OCI-LY1 (cell line): ENCODE results near the gene DIAPH1.

Experiments used
- H2AFZ ChIP-seq: fragments of 200-600 bp; sonication (generic), shearing (Covaris generic); 2 replicates; pipeline ENCODE4 v1.6.0; 2014; ENCODE audit warnings: antibody characterized with exemption, mild to moderate bottlenecking, low read length
- H3F3A ChIP-seq: fragments of 200-600 bp; sonication (generic), shearing (Covaris generic); 2 replicates; pipeline ENCODE4 v1.6.0; 2014; ENCODE audit warnings: mild to moderate bottlenecking, antibody characterized with exemption, low read length, moderate library complexity; ENCODE audit not compliant: insufficient read depth
- H3K27ac ChIP-seq: fragments of 200-600 bp; sonication (generic); 2 replicates; pipeline ENCODE4 v1.5.1; 2014; ENCODE audit warnings: low read length, mixed run types, mild to moderate bottlenecking, low read depth; ENCODE audit not compliant: poor library complexity, severe bottlenecking
- H3K27me3 ChIP-seq: fragments of 200-600 bp; sonication (generic); 2 replicates; pipeline ENCODE4 v1.6.0; 2014; ENCODE audit warnings: antibody characterized with exemption, mild to moderate bottlenecking, low read length, moderate library complexity; ENCODE audit not compliant: insufficient read depth
- H3K36me3 ChIP-seq: fragments of 200-600 bp; sonication (generic); 2 replicates; pipeline ENCODE4 v1.6.1; 2014; ENCODE audit warnings: mild to moderate bottlenecking, antibody characterized with exemption, low read length, moderate library complexity, mixed read lengths; ENCODE audit not compliant: insufficient read depth
- H3K4me1 ChIP-seq: fragments of 200-600 bp; sonication (generic); 2 replicates; pipeline ENCODE4 v1.5.1; 2014; ENCODE audit warnings: mild to moderate bottlenecking, low read length, moderate library complexity; ENCODE audit not compliant: insufficient read depth, severe bottlenecking
- H3K4me2 ChIP-seq: fragments of 200-600 bp; sonication (generic), shearing (Covaris generic); 2 replicates; pipeline ENCODE4 v1.6.1; 2014; ENCODE audit warnings: low read length
- H3K4me3 ChIP-seq: fragments of 200-600 bp; sonication (generic); 2 replicates; pipeline ENCODE4 v1.5.1; 2014; ENCODE audit warnings: low read length, low read depth, mild to moderate bottlenecking, mixed read lengths; ENCODE audit not compliant: poor library complexity, severe bottlenecking
- H3K79me2 ChIP-seq: fragments of 200-600 bp; shearing (Covaris generic); 2 replicates; pipeline ENCODE4 v1.6.1; 2016; ENCODE audit warnings: mixed run types, low read length, mixed read lengths; ENCODE audit not compliant: insufficient read depth
- H3K9ac ChIP-seq: fragments of 200-600 bp; sonication (generic), shearing (Covaris generic); 2 replicates; pipeline ENCODE4 v1.6.1; 2014; ENCODE audit warnings: mild to moderate bottlenecking, low read length, mixed read lengths
- H3K9me2 ChIP-seq: fragments of 200-600 bp; sonication (generic), shearing (Covaris generic); 2 replicates; pipeline ENCODE4 v1.6.1; 2014; ENCODE audit warnings: low read depth, mild to moderate bottlenecking, low read length, mixed read lengths
- H3K9me3 ChIP-seq: fragments of 200-600 bp; shearing (Covaris generic); 2 replicates; pipeline ENCODE4 v1.6.1; 2014; ENCODE audit warnings: low read length, mixed read lengths
- H4K20me1 ChIP-seq: fragments of 200-600 bp; sonication (generic), shearing (Covaris generic); 2 replicates; pipeline ENCODE4 v1.6.0; 2016; ENCODE audit warnings: mild to moderate bottlenecking, low read length; ENCODE audit not compliant: insufficient read depth
- CTCF ChIP-seq: fragments of 200-600 bp; sonication (generic), shearing (Covaris generic); IDR thresholded peaks from 2 replicates; pipeline ENCODE4 v1.5.1; 2017; ENCODE audit warnings: mild to moderate bottlenecking, antibody characterized with exemption, low read length, moderate library complexity, mixed read lengths
- EZH2 ChIP-seq: fragments of 200-600 bp; sonication (generic), shearing (Covaris generic); IDR thresholded peaks from 2 replicates; pipeline ENCODE4 v1.8.0; 2017; ENCODE audit warnings: borderline replicate concordance, mixed run types, mild to moderate bottlenecking, antibody characterized with exemption, low read length, moderate library complexity, mixed read lengths

The DIAPH1 gene

DNA sequence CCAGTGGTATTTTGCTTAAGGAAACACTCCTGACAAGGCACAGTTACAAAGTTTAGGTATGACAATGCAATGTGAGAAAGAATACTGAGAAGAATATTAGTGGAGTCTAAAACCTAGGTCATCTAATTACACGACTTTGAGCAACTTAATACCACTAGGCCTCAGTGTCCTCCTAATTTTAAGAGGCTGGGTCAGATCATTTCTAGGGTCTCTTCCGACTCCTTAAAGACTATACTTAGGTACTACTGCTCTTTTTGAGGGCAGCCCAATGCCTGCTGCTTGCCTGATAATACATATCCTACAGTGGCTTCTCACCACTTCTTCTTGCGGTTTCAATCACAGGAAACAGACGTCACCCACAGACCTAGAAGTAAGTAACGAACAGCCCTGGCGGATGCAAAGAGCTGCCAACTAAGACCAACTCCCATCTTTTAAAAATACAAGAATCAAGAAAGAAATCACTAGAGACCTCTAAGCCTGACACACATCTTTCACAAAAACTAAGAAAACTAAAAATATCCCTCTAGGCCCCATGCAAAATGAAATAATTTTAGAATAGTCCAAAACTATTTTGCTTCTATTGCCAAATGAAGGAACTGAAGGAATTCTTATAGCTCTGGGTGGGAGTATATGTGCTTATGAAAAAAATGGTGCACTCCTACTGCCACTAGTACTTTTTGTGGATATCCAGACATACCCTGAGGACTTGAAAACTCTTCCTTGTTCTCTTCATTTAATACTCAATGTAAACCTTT is 13.1 kb downstream of the DIAPH1 start:
- Histone ChIP-seq H3K9ac (no peak overlapping the region), H3K36me3 (no peaks in the 10 kb centered on the region; the same call in 1 of the 2 replicates), H3K79me2 (peaks cover 32% of the 10 kb centered on the region), H3F3A (no peaks in the 10 kb centered on the region), H3K27me3 (no peaks in the 10 kb centered on the region), H3K9me2 (no peaks in the 10 kb centered on the region), H3K4me3 (no peak overlapping the region), H4K20me1 (no peaks in the 10 kb centered on the region), H3K4me1 (peaks cover 17% of the 10 kb centered on the region), H3K27ac (peak overlapping the region; percentile 46), H2AFZ (no peak overlapping the region), H3K4me2 (peak overlapping the region; percentile 56), H3K9me3 (no peaks in the 10 kb centered on the region)
- TF ChIP-seq EZH2 (no peak), CTCF (no peak)

DNA sequence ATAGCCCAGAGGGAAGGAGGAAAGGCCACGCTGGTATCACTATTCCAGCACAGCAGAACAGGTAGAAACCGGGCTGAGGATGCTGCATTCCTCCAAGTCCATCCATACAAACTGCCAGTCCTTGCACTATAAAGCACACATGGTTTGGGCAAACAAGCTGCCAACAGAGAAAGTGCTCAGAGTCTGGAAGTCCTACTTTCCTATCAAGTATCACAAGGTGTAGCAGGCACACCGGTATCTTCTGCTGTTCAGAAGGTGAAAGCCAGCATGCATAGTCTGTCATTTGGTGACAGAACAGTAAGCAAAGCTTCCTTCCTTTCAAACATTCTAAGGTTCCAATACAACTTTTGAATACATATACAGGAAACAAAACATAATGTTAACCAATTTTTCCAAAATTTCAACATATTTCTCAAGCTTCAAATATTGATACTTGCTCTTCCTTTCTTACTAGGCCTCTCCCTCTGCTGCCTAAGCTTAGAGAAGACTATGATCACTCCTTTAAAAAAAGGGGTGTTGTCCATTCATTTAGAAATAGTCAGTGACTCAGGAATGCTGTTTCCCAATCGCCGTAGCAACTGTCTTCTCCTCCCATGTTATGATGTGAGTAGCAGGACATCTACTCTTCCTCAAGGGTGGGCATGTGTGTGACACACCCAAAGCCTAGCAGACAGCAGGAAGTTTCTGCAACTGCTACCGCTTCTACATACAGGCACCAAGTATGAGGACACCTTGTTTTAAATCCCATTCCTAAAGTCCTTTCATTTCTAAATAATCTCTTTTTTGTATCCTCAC is 14.7 kb downstream of the DIAPH1 start:
- H3K4me2 ChIP-seq: no peak overlapping the region
- H3K9me3 ChIP-seq: no peaks in the 10 kb centered on the region
- H2AFZ ChIP-seq: no peak overlapping the region
- no peak overlapping the region for H3K4me3 ChIP-seq
- H3K79me2 ChIP-seq: peaks cover 32% of the 10 kb centered on the region
- peaks cover 17% of the 10 kb centered on the region for H3K4me1 ChIP-seq
- no peak overlapping the region for H3K9ac ChIP-seq
- no peaks in the 10 kb centered on the region; the same call in 1 of the 2 replicates for H3K36me3 ChIP-seq
- TF ChIP-seq CTCF (no peak), EZH2 (no peak)
- no peaks in the 10 kb centered on the region for H3K27me3 ChIP-seq
- no peaks in the 10 kb centered on the region for H3K9me2 ChIP-seq
- H4K20me1 ChIP-seq: no peaks in the 10 kb centered on the region
- no peaks in the 10 kb centered on the region for H3F3A ChIP-seq
- H3K27ac ChIP-seq: no peak overlapping the region

- Histone ChIP-seq H2AFZ (no peak overlapping the region), H3K79me2 (peaks cover 45% of the 10 kb centered on the region), H3K27me3 (no peaks in the 10 kb centered on the region), H3K9me3 (no peaks in the 10 kb centered on the region), H3K4me1 (peaks cover 17% of the 10 kb centered on the region), H4K20me1 (no peaks in the 10 kb centered on the region), H3F3A (no peaks in the 10 kb centered on the region), H3K4me3 (no peak overlapping the region), H3K27ac (no peak overlapping the region), H3K4me2 (no peak overlapping the region), H3K9me2 (no peaks in the 10 kb centered on the region), H3K36me3 (no peaks in the 10 kb centered on the region; the same call in 1 of the 2 replicates), H3K9ac (no peak overlapping the region)
- TF ChIP-seq CTCF (no peak), EZH2 (no peak)
These were observed 16.2 kb downstream of the DIAPH1 start for GRCh38 chr5:141602606-141603005.
